Adrenal gland (tissue), 12 donors: ENCODE results near the gene CRADD. TPM values are rescaled to one million over a fixed set of nuclear protein-coding genes. Genes with fewer than 3 reads are reported as not detected.

Experiments
- DNase-seq, 7 donors: peaks; one replicate each; pipeline ENCODE4 v3.0.0-alpha.2; 2019 to 2020
- H3K27ac ChIP-seq, 5 donors: fragments of 200-600 bp; sonication (generic) in 4 of 5; 1 replicate in 3 of 5; 2 replicates in 2 of 5; pipeline versions ENCODE4 v1.5.1 to v1.8.0; 2016 to 2020; ENCODE audit warnings: mild to moderate bottlenecking in 1 of 5
- H3K27me3 ChIP-seq: fragments of 200-600 bp; 2 replicates; pipeline ENCODE4 v1.8.0; 2021
- H3K36me3 ChIP-seq, 2 donors: fragments of 200-600 bp; replicated peaks in 1 of 2; 1 replicate in 1 of 2; 2 replicates in 1 of 2; pipeline versions ENCODE4 v1.5.1 to v1.8.0; 2018 to 2022
- H3K4me1 ChIP-seq, 2 donors: fragments of 200-600 bp; replicated peaks in 1 of 2; 1 replicate in 1 of 2; 2 replicates in 1 of 2; pipeline versions ENCODE4 v1.5.1 to v1.8.0; 2018 to 2021
- H3K4me3 ChIP-seq, 4 donors: fragments of 200-600 bp; sonication (generic) in 3 of 4; one replicate each; pipeline ENCODE4 v1.5.1; 2016 to 2018
- H3K9me3 ChIP-seq, 3 donors: fragments of 200-600 bp; sonication (generic) in 1 of 3; replicated peaks in 1 of 3; 1 replicate in 2 of 3; 2 replicates in 1 of 3; pipeline versions ENCODE4 v1.5.1 to v1.8.0; 2016 to 2021
- CTCF ChIP-seq, 6 experiments: fragments of 450-650 bp in 4 of 6; fragments of 200-600 bp in 2 of 6; sonication (generic) in 1 of 6; IDR thresholded peaks; 1 replicate in 5 of 6; 2 replicates in 1 of 6; pipeline versions ENCODE4 v1.5.1 to v1.8.0; 2016 to 2021; ENCODE audit warnings: antibody characterized with exemption in 6 of 6, mild to moderate bottlenecking in 2 of 6, moderate library complexity in 1 of 6
- POLR2A ChIP-seq, 2 donors: fragments of 450-650 bp; IDR thresholded peaks; one replicate each; pipeline ENCODE4 v1.6.1; 2017; ENCODE audit warnings: antibody characterized with exemption in 2 of 2, mild to moderate bottlenecking in 2 of 2, moderate library complexity in 1 of 2
- WGBS, 4 donors: extraction: QIAGEN DNeasy Blood & Tissue Kit in 2 of 4; methylation state at CpG; one replicate each; pipeline versions ENCODE4 v1.1.5 to v1.1.7; 2013 to 2017; 5-methylcytosine and 5-hydroxymethylcytosine counted together
- intact Hi-C, 2 donors: fragments of 100-400 bp; cut with DNase I; formaldehyde crosslinking; loops; one replicate each; pipeline versions ENCODE4 v1.14.1 to v1.15.0; 2022 to 2023
- polyA plus RNA-seq, 3 donors: library from polyadenylated mRNA; stranded (reverse); fragments of 200-250 nt in 2 of 3; fragments of 350-450 nt in 1 of 3; fragmentation: Illumina TruSeq in 1 of 3; extraction: RNeasy Lipid Tissue Mini Kit (QIAGEN cat#74804) in 1 of 3; gene quantifications; one replicate each; pipeline ENCODE4 v1.2.3, GENCODE V29; 2013 to 2014
- total RNA-seq, 9 donors: library from RNA; depleted of rRNA in 4 of 9; stranded (reverse); fragments of >200 nt in 4 of 9; fragments of 120-200 nt in 1 of 9; fragmentation: NEBNext Ultra II Directional in 1 of 9; extraction: Animal tissue kit (Norgen Biotek cat#: 25700) in 1 of 9; gene quantifications; one replicate each; pipeline versions ENCODE4 v1.1.0 to v1.2.4, GENCODE V29; 2013 to 2023
- donor health status: healthy with polysubstance abuse.
- donor health status: Bipolar disorder and iron deficiency.
- donor health status: DM: yes; HTN: yes; CAD: no.
- donor health status: DM: no; HTN: no; CAD: no.
- donor health status: DM: no; HTN: no; CAD: no.
- donor health status: DM: yes; HTN: yes; CAD: no.

The CRADD gene
- total and polyA plus RNA-seq, 12 donors = 7.3 to 70.1 (median 35.8) TPM

- H3K27ac ChIP-seq = no peak overlapping the region
- DNase-seq = no peak
- peaks cover 7 to 13% of the 10 kb centered on the region in 2 donors for H3K4me1 ChIP-seq
- H3K9me3 ChIP-seq = no peaks in the 10 kb centered on the region
- 17 to 32% (median 23%) methylated on average over 1 of the region's 1 CpG for WGBS, 4 donors
- H3K36me3 ChIP-seq = no peaks in the 10 kb centered on the region
- no peak overlapping the region for H3K4me3 ChIP-seq
- intact Hi-C loops = no loop called here
- no peaks in the 10 kb centered on the region for H3K27me3 ChIP-seq
- TF ChIP-seq POLR2A (IDR thresholded peaks at IDR 0.05) (no peak), CTCF (IDR thresholded peaks at IDR 0.05) (no peak)
Measured at GRCh38 chr12:93673084-93673483, 4.1 kb upstream of the CRADD start.

GRCh38 chr12:93674386-93674785 lies 2.8 kb upstream of the CRADD start:
- Histone ChIP-seq H3K9me3 (no peaks in the 10 kb centered on the region), H3K4me3 (no peak overlapping the region), H3K4me1 (peaks cover 11 to 26% of the 10 kb centered on the region in 2 donors), H3K27ac (no peak overlapping the region), H3K27me3 (no peaks in the 10 kb centered on the region), H3K36me3 (no peaks in the 10 kb centered on the region)
- intact Hi-C loops = no loop called here
- no peak for DNase-seq
- TF ChIP-seq CTCF (IDR thresholded peaks at IDR 0.05) = no peak
- no peak for TF ChIP-seq POLR2A (IDR thresholded peaks at IDR 0.05)
- WGBS, 4 donors = 88 to 92% (median 91%) methylated on average over 6 of the region's 6 CpGs

GRCh38 chr12:93676408-93677194 lies 574 bp upstream of the CRADD start:
- Histone ChIP-seq H3K36me3 (no peaks in the 10 kb centered on the region), H3K27ac (peak overlapping the region in 4 of 5 donors; percentile 97 to 99 (median 97)), H3K27me3 (no peaks in the 10 kb centered on the region), H3K9me3 (no peaks in the 10 kb centered on the region), H3K4me3 (peak overlapping the region in 2 of 4 donors; percentile 71 to 72), H3K4me1 (peaks cover 16 to 39% of the 10 kb centered on the region in 2 donors)
- WGBS, 4 donors = 48 to 56% (median 54%) methylated on average over 12 of the region's 12 CpGs
- no peak for DNase-seq
- TF ChIP-seq POLR2A (IDR thresholded peaks at IDR 0.05) (no peak), CTCF (IDR thresholded peaks at IDR 0.05) (no peak)
- intact Hi-C loops = no loop called here

GRCh38 chr12:93678779-93679178 lies 1.6 kb downstream of the CRADD start:
- H3K27me3 ChIP-seq = no peaks in the 10 kb centered on the region
- intact Hi-C loops = no loop called here
- H3K9me3 ChIP-seq = no peaks in the 10 kb centered on the region
- TF ChIP-seq CTCF (IDR thresholded peaks at IDR 0.05) (no peak), POLR2A (IDR thresholded peaks at IDR 0.05) (no peak)
- peaks cover 29 to 43% of the 10 kb centered on the region in 2 donors for H3K4me1 ChIP-seq
- peak overlapping the region in 1 of 4 donors; percentile 71 for H3K4me3 ChIP-seq
- DNase-seq = no peak
- H3K27ac ChIP-seq = peak overlapping the region in 1 of 5 donors; percentile 99
- H3K36me3 ChIP-seq = no peaks in the 10 kb centered on the region
- WGBS, 4 donors = 96 to 99% (median 98%) methylated on average over 5 of the region's 5 CpGs
